ENCODE data around the gene GRB10. TPM values are rescaled to one million over a fixed set of nuclear protein-coding genes. Genes with fewer than 3 reads are reported as not detected.
A peak's percentile ranks its signal among the peaks of the same experiment; 100 is the strongest.

The GRB10 gene
- total and polyA plus RNA-seq, 2 of the 8 experiments (the other 6 are each of a cell fraction or from before 2014, with no cell fraction given) = 35.7 to 97.0 TPM

GRCh38 chr7:50653126-50653864, 129.4 kb downstream of the GRB10 start:
- no peaks in the 10 kb centered on the region for H3K79me2 ChIP-seq (ENCODE audit: control insufficient read depth in 1 of 2, insufficient read depth in 2 of 2, low read length in 2 of 2)
- H2BK12ac ChIP-seq (ENCODE audit: low read depth, low read length) = no peak overlapping the region
- H3K23ac ChIP-seq (ENCODE audit: insufficient read length) = no peak overlapping the region
- no peak overlapping the region for H3K4me2 ChIP-seq (ENCODE audit: insufficient read depth in 1 of 2, low read depth in 2 of 2, low read length in 2 of 2)
- no peaks in the 10 kb centered on the region; a peak in 1 of 7 replicates for H3K4me1 ChIP-seq (replicated peaks in 1 of 4; ENCODE audit: control insufficient read depth in 3 of 4, insufficient read depth in 4 of 4, low read length in 3 of 4)
- no peak overlapping the region for H3K9ac ChIP-seq (replicated peaks in 1 of 4; ENCODE audit: extremely low read depth in 1 of 4, low read depth in 3 of 4, low read length in 3 of 4)
- H3K9me3 ChIP-seq (ENCODE audit: insufficient read depth in 2 of 2, low read depth in 1 of 2, low read length in 1 of 2) = no peaks in the 10 kb centered on the region
- H3K4ac ChIP-seq (replicated peaks; ENCODE audit: insufficient read length, low read depth, low read length) = no peak overlapping the region
- no peak overlapping the region for H3K27ac ChIP-seq (ENCODE audit: low read depth, low read length)
- H3K14ac ChIP-seq (ENCODE audit: insufficient read length) = no peak overlapping the region
- DNase-seq (ENCODE audit: low read depth in 1 of 2, low spot score in 2 of 2) = peak in 1 of 2 experiments; percentile 40
- no peaks in the 10 kb centered on the region for H3K27me3 ChIP-seq (replicated peaks in 1 of 4; ENCODE audit: control insufficient read depth in 3 of 4, extremely low read depth in 1 of 4, insufficient read depth in 3 of 4, low read length in 3 of 4)
- H3K4me3 ChIP-seq (ENCODE audit: extremely low read depth in 1 of 4, insufficient read depth in 2 of 4, low read depth in 3 of 4, low read length in 4 of 4) = no peak overlapping the region
- H3K56ac ChIP-seq (replicated peaks; ENCODE audit: insufficient read length, low read depth, low read length) = no peak overlapping the region
- peaks cover 6% of the 10 kb centered on the region for H3K79me1 ChIP-seq (ENCODE audit: low read depth, low read length)
- no peak for FAIRE-seq
- H4K91ac ChIP-seq (replicated peaks; ENCODE audit: insufficient read length, low read length) = no peak overlapping the region
- H2AFZ ChIP-seq (ENCODE audit: low read length) = no peak overlapping the region
- H4K20me1 ChIP-seq (replicated peaks in 1 of 2; ENCODE audit: control insufficient read depth in 1 of 2, insufficient read depth in 2 of 2, low read length in 2 of 2) = peaks cover 0 to 4% of the 10 kb centered on the region in 2 experiments
- H2BK5ac ChIP-seq (ENCODE audit: low read depth, low read length) = no peak overlapping the region; the same call in 1 of the 2 replicates
- H2BK120ac ChIP-seq (replicated peaks; ENCODE audit: low read depth, low read length) = no peak overlapping the region
- 0 out of 2 replicates have a peak overlapping the region, but pooled peaks have one; percentile 18 for H4K8ac ChIP-seq (ENCODE audit: extremely low read depth, insufficient read depth, low read length)
- ChIA-PET CTCF (ENCODE audit: partially characterized antibody) (interaction anchor here (0.6 to 1.9 kb wide), 6 partner anchors 9 to 341 kb away, joined by 3 to 5 read pairs (median 4); no protein-coding TSS in a partner anchor), POLR2A (ENCODE audit: partially characterized antibody) (interaction anchor here (0.6 kb wide), 1 partner anchor 47 kb away, joined by 3 read pairs; no protein-coding TSS in a partner anchor)
- TF ChIP-seq CTBP2 (IDR thresholded peaks at IDR 0.05; ENCODE audit: borderline replicate concordance, insufficient read depth, insufficient read length, low read length) (no peak), BCL11A (IDR thresholded peaks at IDR 0.05; ENCODE audit: low read depth in 2 of 2, low read length in 2 of 2) (no peak), SP2 (IDR thresholded peaks at IDR 0.05; ENCODE audit: low read length) (no peak), KDM1A (IDR thresholded peaks at IDR 0.05; ENCODE audit: borderline replicate concordance, low read length) (no peak), SIX5 (IDR thresholded peaks at IDR 0.05; ENCODE audit: low read depth, low read length) (no peak), SIRT6 (IDR thresholded peaks at IDR 0.05; ENCODE audit: low read length) (no peak), SP4 (IDR thresholded peaks at IDR 0.05; ENCODE audit: low read length) (no peak), CREB1 (IDR thresholded peaks at IDR 0.05) (no peak)
- H4K5ac ChIP-seq (ENCODE audit: insufficient read length, low read depth, low read length) = no peak overlapping the region
- no peaks in the 10 kb centered on the region for H3K23me2 ChIP-seq (ENCODE audit: low read depth, low read length)
- H3K18ac ChIP-seq (ENCODE audit: extremely low read depth, low read length) = peak overlapping the region; percentile 27; the same call in 1 of the 2 replicates
- peaks cover 0 to 3% (median under 1%) of the 10 kb centered on the region in 4 experiments; a peak in 2 of 8 replicates for H3K36me3 ChIP-seq (ENCODE audit: control insufficient read depth in 2 of 4, insufficient read depth in 4 of 4, low read length in 3 of 4)
- no peak overlapping the region for H2BK15ac ChIP-seq (ENCODE audit: low read length)
- H2BK20ac ChIP-seq (ENCODE audit: low read length) = no peak overlapping the region
- WGBS, 2 experiments (ENCODE audit: extremely low coverage in 1 of 2, insufficient coverage in 1 of 2, insufficient read length in 1 of 2, insufficient replicate concordance in 2 of 2, low coverage in 1 of 2, low lambda C conversion rate in 2 of 2, missing lambda C conversion rate in 1 of 2) = 90% methylated on average over 16 of the region's 16 CpGs; no CpG with 5 or more reads in 1 of the 2 experiments
- H2AK5ac ChIP-seq (ENCODE audit: low read depth, low read length) = no peak overlapping the region

Measured in H1 (cell line).